H1 (cell line): ENCODE data around the gene CCDC88C. TPM values are rescaled to one million over a fixed set of nuclear protein-coding genes. Genes with fewer than 3 reads are reported as not detected.

Experiments used
- CTCF ChIA-PET: fragments of 300-600 bp; sonication (Branson Sonifier 250); formaldehyde crosslinking; loops from one replicate; lab custom pipeline; 2021; ENCODE audit not compliant: partially characterized antibody; lab: Charles Lee
- POLR2A ChIA-PET: fragments of 300-600 bp; sonication (Branson Sonifier 250); formaldehyde crosslinking; loops from one replicate; lab custom pipeline; 2021; ENCODE audit warnings: inconsistent platforms; ENCODE audit not compliant: partially characterized antibody; lab: Charles Lee
- DNase-seq, 2 experiments: peaks; one replicate each; pipeline versions ENCODE4 v3.0.0 to v3.0.0-alpha.2; 2010 to 2022; ENCODE audit warnings: low spot score in 2 of 2, low read depth in 1 of 2, mixed read lengths in 1 of 2
- FAIRE-seq: peaks from 2 replicates; lab custom pipeline; 2011; peaks lifted over from hg19 to GRCh38; lab: Jason Lieb, UNC
- H2AFZ ChIP-seq: 2 replicates; pipeline ENCODE4 v1.8.1; 2012; ENCODE audit warnings: low read length, inconsistent platforms
- H2AK5ac ChIP-seq: 2 replicates; pipeline ENCODE4 v1.6.1; 2013; ENCODE audit warnings: low read depth, low read length
- H2BK120ac ChIP-seq: replicated peaks from 2 replicates; pipeline ENCODE3; 2013; ENCODE audit warnings: low read depth, low read length, inconsistent platforms
- H2BK12ac ChIP-seq: 2 replicates; pipeline ENCODE4 v1.6.1; 2013; ENCODE audit warnings: low read depth, low read length
- H2BK15ac ChIP-seq: 2 replicates; pipeline ENCODE4 v1.6.1; 2013; ENCODE audit warnings: low read length
- H2BK20ac ChIP-seq: 2 replicates; pipeline ENCODE4 v1.6.1; 2013; ENCODE audit warnings: low read length
- H2BK5ac ChIP-seq: 2 replicates; pipeline ENCODE4 v1.6.1; 2013; ENCODE audit warnings: low read depth, low read length
- H3K14ac ChIP-seq: 2 replicates; pipeline ENCODE4 v1.6.1; 2013; ENCODE audit warnings: inconsistent platforms; ENCODE audit not compliant: insufficient read length
- H3K18ac ChIP-seq: 2 replicates; pipeline ENCODE4 v1.6.1; 2013; ENCODE audit warnings: low read length; ENCODE audit errors: extremely low read depth
- H3K23ac ChIP-seq: 2 replicates; pipeline ENCODE4 v1.6.1; 2013; ENCODE audit warnings: inconsistent platforms; ENCODE audit not compliant: insufficient read length
- H3K23me2 ChIP-seq: 2 replicates; pipeline ENCODE4 v1.6.1; 2013; ENCODE audit warnings: low read depth, low read length
- H3K27ac ChIP-seq: 2 replicates; pipeline ENCODE4 v1.6.1; 2011; ENCODE audit warnings: low read depth, low read length, inconsistent platforms
- H3K27me3 ChIP-seq, 4 experiments: replicated peaks in 1 of 4; 1 replicate in 1 of 4; 2 replicates in 3 of 4; pipeline versions ENCODE4 v1.6.1 to v1.8.1; 2011 to 2013; ENCODE audit warnings: low read length in 3 of 4, mild to moderate bottlenecking in 3 of 4, inconsistent platforms in 2 of 4, mixed read lengths in 2 of 4, moderate library complexity in 1 of 4; ENCODE audit not compliant: control insufficient read depth in 3 of 4, insufficient read depth in 3 of 4; ENCODE audit errors: extremely low read depth in 1 of 4
- H3K36me3 ChIP-seq, 4 experiments: 2 replicates each; pipeline versions ENCODE4 v1.6.1 to v1.8.1; 2011 to 2013; ENCODE audit warnings: mild to moderate bottlenecking in 4 of 4, low read length in 3 of 4, moderate library complexity in 2 of 4, control low read depth in 1 of 4, inconsistent platforms in 1 of 4; ENCODE audit not compliant: insufficient read depth in 4 of 4, control insufficient read depth in 2 of 4
- H3K4ac ChIP-seq: replicated peaks from 2 replicates; pipeline ENCODE3; 2013; ENCODE audit warnings: low read length, low read depth, mixed read lengths, inconsistent platforms; ENCODE audit not compliant: insufficient read length
- H3K4me1 ChIP-seq, 4 experiments: replicated peaks in 1 of 4; 1 replicate in 1 of 4; 2 replicates in 3 of 4; pipeline versions ENCODE4 v1.6.1 to v1.8.1; 2011 to 2013; ENCODE audit warnings: low read length in 3 of 4, inconsistent platforms in 2 of 4, mixed read lengths in 1 of 4; ENCODE audit not compliant: insufficient read depth in 4 of 4, control insufficient read depth in 3 of 4
- H3K4me2 ChIP-seq, 2 experiments: 2 replicates each; pipeline versions ENCODE4 v1.6.1 to v1.8.1; 2011 to 2013; ENCODE audit warnings: low read depth in 2 of 2, low read length in 2 of 2, control low read depth in 1 of 2, inconsistent platforms in 1 of 2, mild to moderate bottlenecking in 1 of 2; ENCODE audit not compliant: insufficient read depth in 1 of 2
- H3K4me3 ChIP-seq, 4 experiments: fragments of 200-600, 300-600 bp in 1 of 4; sonication (generic), shearing (Covaris generic), sonication (Bioruptor Twin) in 1 of 4; 2 replicates each; pipeline versions ENCODE4 v1.5.1 to v1.8.1; 2011 to 2016; ENCODE audit warnings: low read length in 4 of 4, low read depth in 3 of 4, control low read depth in 2 of 4, inconsistent platforms in 2 of 4, mild to moderate bottlenecking in 2 of 4, mixed read lengths in 1 of 4, moderate library complexity in 1 of 4; ENCODE audit not compliant: insufficient read depth in 2 of 4; ENCODE audit errors: extremely low read depth in 1 of 4
- H3K56ac ChIP-seq: replicated peaks from 2 replicates; pipeline ENCODE3; 2013; ENCODE audit warnings: low read depth, mild to moderate bottlenecking, mixed read lengths, low read length, inconsistent platforms; ENCODE audit not compliant: insufficient read length
- H3K79me1 ChIP-seq: 2 replicates; pipeline ENCODE4 v1.6.1; 2013; ENCODE audit warnings: low read depth, low read length, control low read depth
- H3K79me2 ChIP-seq, 2 experiments: 2 replicates each; pipeline versions ENCODE4 v1.6.1 to v1.8.1; 2012 to 2013; ENCODE audit warnings: low read length in 2 of 2, mild to moderate bottlenecking in 2 of 2, inconsistent platforms in 1 of 2; ENCODE audit not compliant: insufficient read depth in 2 of 2, control insufficient read depth in 1 of 2
- H3K9ac ChIP-seq, 4 experiments: replicated peaks in 1 of 4; 1 replicate in 1 of 4; 2 replicates in 3 of 4; pipeline versions ENCODE4 v1.6.1 to v1.8.1; 2011 to 2013; ENCODE audit warnings: low read depth in 3 of 4, low read length in 3 of 4, control low read depth in 2 of 4, mild to moderate bottlenecking in 2 of 4, moderate library complexity in 2 of 4, inconsistent platforms in 1 of 4; ENCODE audit errors: extremely low read depth in 1 of 4
- H3K9me3 ChIP-seq, 2 experiments: 2 replicates each; pipeline versions ENCODE4 v1.6.1 to v1.8.1; 2012 to 2013; ENCODE audit warnings: mild to moderate bottlenecking in 2 of 2, moderate library complexity in 2 of 2, control low read depth in 1 of 2, inconsistent platforms in 1 of 2, low read depth in 1 of 2, low read length in 1 of 2, mixed read lengths in 1 of 2; ENCODE audit not compliant: insufficient read depth in 2 of 2
- H4K20me1 ChIP-seq, 2 experiments: replicated peaks in 1 of 2; 2 replicates each; pipeline versions ENCODE3 to v1.8.1; 2011 to 2013; ENCODE audit warnings: inconsistent platforms in 2 of 2, low read length in 2 of 2, mild to moderate bottlenecking in 1 of 2; ENCODE audit not compliant: insufficient read depth in 2 of 2, control insufficient read depth in 1 of 2
- H4K5ac ChIP-seq: 2 replicates; pipeline ENCODE4 v1.6.1; 2013; ENCODE audit warnings: low read length, low read depth, mixed read lengths, inconsistent platforms; ENCODE audit not compliant: insufficient read length
- H4K8ac ChIP-seq: 2 replicates; pipeline ENCODE4 v1.8.0; 2013; ENCODE audit warnings: mild to moderate bottlenecking, moderate library complexity, low read length, inconsistent platforms; ENCODE audit not compliant: insufficient read depth; ENCODE audit errors: extremely low read depth
- H4K91ac ChIP-seq: replicated peaks from 2 replicates; pipeline ENCODE3; 2013; ENCODE audit warnings: low read length, mixed read lengths, inconsistent platforms; ENCODE audit not compliant: insufficient read length
- ASH2L ChIP-seq: fragments of 200-600, 300-600 bp; sonication (generic); IDR thresholded peaks from one replicate; pipeline ENCODE4 v1.7.1; 2017; ENCODE audit warnings: low read length
- CREB1 ChIP-seq: IDR thresholded peaks from 2 replicates; pipeline ENCODE4 v1.6.1; 2012; ENCODE audit warnings: inconsistent platforms
- HDAC6 ChIP-seq: IDR thresholded peaks from one replicate; pipeline ENCODE4 v1.7.1; 2012; ENCODE audit warnings: low read depth, mild to moderate bottlenecking, inconsistent platforms, low read length, moderate library complexity
- MAX ChIP-seq: IDR thresholded peaks from 2 replicates; pipeline ENCODE4 v1.6.1; 2012; ENCODE audit warnings: inconsistent platforms
- NRF1 ChIP-seq: IDR thresholded peaks from 2 replicates; pipeline ENCODE4 v1.6.1; 2011; ENCODE audit warnings: mild to moderate bottlenecking, low read depth, low read length, improper control_type of control experiment
- POLR2A ChIP-seq, 2 experiments: IDR thresholded peaks; 1 replicate in 1 of 2; 2 replicates in 1 of 2; pipeline ENCODE4 v1.6.1; 2011; ENCODE audit warnings: low read depth in 2 of 2, low read length in 2 of 2, mild to moderate bottlenecking in 2 of 2; ENCODE audit errors: control extremely low read depth in 1 of 2
- POLR2AphosphoS5 ChIP-seq: IDR thresholded peaks from 2 replicates; pipeline ENCODE4 v1.6.1; 2011; ENCODE audit warnings: low read depth, low read length
- POU5F1 ChIP-seq: IDR thresholded peaks from 2 replicates; pipeline ENCODE4 v1.6.1; 2011; ENCODE audit warnings: low read depth, mild to moderate bottlenecking, low read length, moderate library complexity
- SIRT6 ChIP-seq: IDR thresholded peaks from one replicate; pipeline ENCODE4 v1.7.1; 2012; ENCODE audit warnings: low read length, inconsistent platforms
- SRF ChIP-seq: IDR thresholded peaks from 2 replicates; pipeline ENCODE4 v1.6.1; 2011; ENCODE audit warnings: mild to moderate bottlenecking, low read depth, low read length, moderate library complexity
- TAF1 ChIP-seq: IDR thresholded peaks from 2 replicates; pipeline ENCODE4 v1.6.1; 2011; ENCODE audit warnings: mild to moderate bottlenecking, low read depth, low read length
- TAF7 ChIP-seq: optimal IDR thresholded peaks from 2 replicates; pipeline ENCODE3; 2011; ENCODE audit warnings: low read depth, mild to moderate bottlenecking, inconsistent platforms, low read length, moderate library complexity, borderline replicate concordance
- WGBS, 2 experiments: shearing (Covaris generic) in 1 of 2; methylation state at CpG; one replicate each; pipeline versions ENCODE4 v1.1.6 to v1.1.7; 2013 to 2015; ENCODE audit warnings: low lambda C conversion rate in 2 of 2, mixed read lengths in 2 of 2, inconsistent platforms in 1 of 2, low coverage in 1 of 2, missing lambda C conversion rate in 1 of 2; ENCODE audit not compliant: insufficient replicate concordance in 2 of 2, insufficient coverage in 1 of 2, insufficient read length in 1 of 2; ENCODE audit errors: extremely low coverage in 1 of 2, missing lambda C conversion rate in 1 of 2; 5-methylcytosine and 5-hydroxymethylcytosine counted together
- polyA plus RNA-seq, 7 experiments: library from polyadenylated mRNA; depleted of rRNA in 3 of 7; stranded (reverse) in 5 of 7; unstranded in 2 of 7; fragments of >200 nt in 5 of 7; fragments of 200-250 nt in 2 of 7; gene quantifications; 1 replicate in 5 of 7; 2 replicates in 1 of 7; 4 replicates in 1 of 7; pipeline versions ENCODE4 v1.2.1 to v1.2.3, GENCODE V29; 2011 to 2013; ENCODE audit warnings: missing spikeins in 2 of 7, mixed read lengths in 2 of 7
- total RNA-seq: library from RNA; stranded (reverse); fragmentation: NEBNext Ultra II Directional; extraction: Animal tissue kit (Norgen Biotek cat#: 25700); gene quantifications from 2 replicates; pipeline ENCODE4 v1.2.1, GENCODE V29; 2021

Gene CCDC88C
- total and polyA plus RNA-seq, 2 of the 8 experiments (the other 6 are each of a cell fraction or from before 2014, with no cell fraction given), result 10.3 to 57.7 TPM

GRCh38 chr14:91303091-91303923 lies 114.3 kb downstream of the CCDC88C start:
- H3K27ac ChIP-seq, result no peak overlapping the region; the same call in 1 of the 2 replicates
- CTCF ChIA-PET, result interaction anchor here (0.8 to 2.1 kb wide), 3 partner anchors 14 to 21 kb away, joined by 3 to 9 read pairs (median 5); no protein-coding TSS in a partner anchor
- peak overlapping the region in 1 of 4 experiments; percentile 45; a peak in 4 of 8 replicates for H3K4me3 ChIP-seq
- H3K23me2 ChIP-seq, result peaks cover 2% of the 10 kb centered on the region
- peak overlapping the region in 2 of 4 experiments; percentile 21 to 29; a peak in 2 of 7 replicates for H3K9ac ChIP-seq
- no peaks in the 10 kb centered on the region for H3K79me2 ChIP-seq
- no peak overlapping the region for H3K14ac ChIP-seq
- H3K4me1 ChIP-seq, result peaks cover 7 to 31% (median 23%) of the 10 kb centered on the region in 4 experiments; a peak in 6 of 7 replicates
- POLR2A ChIA-PET, result interaction anchor here (1.0 to 1.6 kb wide), 2 partner anchors 116 to 207 kb away, joined by 3 to 4 read pairs; partner anchors contain the start of gene PPP4R3A
- no peak overlapping the region for H2BK120ac ChIP-seq
- H2BK5ac ChIP-seq, result peak overlapping the region; percentile 50; the same call in 1 of the 2 replicates
- H3K18ac ChIP-seq, result peak overlapping the region; percentile 44; the same call in 1 of the 2 replicates
- H2BK12ac ChIP-seq, result peak overlapping the region; percentile 45; the same call in 1 of the 2 replicates
- H3K79me1 ChIP-seq, result no peaks in the 10 kb centered on the region; the same call in 1 of the 2 replicates
- H3K56ac ChIP-seq, result no peak overlapping the region
- H4K91ac ChIP-seq, result no peak overlapping the region
- H4K8ac ChIP-seq, result peak overlapping the region; percentile 90; the same call in 1 of the 2 replicates
- FAIRE-seq (peak; percentile 42), DNase-seq (peak; percentile 98 to 100)
- H3K36me3 ChIP-seq, result peaks cover 5 to 66% (median 36%) of the 10 kb centered on the region in 4 experiments
- H3K9me3 ChIP-seq, result no peaks in the 10 kb centered on the region
- peak overlapping the region; percentile 45 to 57 for H3K4me2 ChIP-seq
- 0 out of 2 replicates have a peak overlapping the region, but pooled peaks have one; percentile 6 for H2BK20ac ChIP-seq
- H3K23ac ChIP-seq, result no peak overlapping the region
- peak overlapping the region; percentile 61 for H4K5ac ChIP-seq
- no peaks in the 10 kb centered on the region for H3K27me3 ChIP-seq
- no peak overlapping the region for H3K4ac ChIP-seq
- peaks cover 0 to 5% of the 10 kb centered on the region in 2 experiments for H4K20me1 ChIP-seq
- 0 out of 2 replicates have a peak overlapping the region, but pooled peaks have one; percentile 65 for H2BK15ac ChIP-seq
- WGBS, 2 experiments, result 37% methylated on average over 13 of the region's 23 CpGs; no CpG with 5 or more reads in 1 of the 2 experiments
- no peak overlapping the region for H2AK5ac ChIP-seq
- H2AFZ ChIP-seq, result peak overlapping the region; percentile 87; the same call in 1 of the 2 replicates
- TF ChIP-seq NRF1 (no peak), MAX (peak; percentile 97), TAF1 (peak; percentile 64; the same call in 1 of the 2 replicates), POU5F1 (no peak), POLR2AphosphoS5 (no peak), TAF7 (peak; percentile 38), CREB1 (no peak), SRF (no peak), HDAC6 (no peak), POLR2A (IDR thresholded peaks at IDR 0.05; ENCODE audit: control extremely low read depth in 1 of 2, low read depth in 2 of 2, low read length in 2 of 2) (peak in 1 of 2 experiments; percentile 54; a peak in 1 of 3 replicates), ASH2L (peak; percentile 54), SIRT6 (no peak)
